Kidney (tissue), 14 donors: Measurements from ENCODE around the gene ZMYND10. TPM values are rescaled to one million over a fixed set of nuclear protein-coding genes. Genes with fewer than 3 reads are reported as not detected.
"Not testable (repeated sequence)": the region's sequence is repeated elsewhere in the genome, so short reads cannot be mapped to it uniquely, and the experiment has no call there.

Experiments used
- DNase-seq, 5 donors: peaks; one replicate each; pipeline ENCODE4 v3.0.0-alpha.2; 2013 to 2020
- FAIRE-seq: peaks from 2 replicates; lab custom pipeline; 2012; peaks lifted over from hg19 to GRCh38; lab: Jason Lieb, UNC
- H3K27ac ChIP-seq, 2 donors: one replicate each; pipeline ENCODE4 v1.7.0; 2013; ENCODE audit warnings: low read depth in 2 of 2, low read length in 2 of 2, inconsistent platforms in 1 of 2
- H3K27me3 ChIP-seq: one replicate; pipeline ENCODE4 v1.7.1; 2013; ENCODE audit warnings: low read length, inconsistent platforms; ENCODE audit not compliant: control insufficient read depth, insufficient read depth
- H3K36me3 ChIP-seq, 3 donors: one replicate each; pipeline versions ENCODE4 v1.7.0 to v1.7.1; 2013; ENCODE audit warnings: low read length in 3 of 3, control low read depth in 1 of 3, inconsistent platforms in 1 of 3; ENCODE audit not compliant: insufficient read depth in 3 of 3, control insufficient read depth in 2 of 3
- H3K4me1 ChIP-seq, 3 donors: one replicate each; pipeline versions ENCODE4 v1.7.0 to v1.7.1; 2013; ENCODE audit warnings: low read length in 3 of 3, inconsistent platforms in 1 of 3, low read depth in 1 of 3; ENCODE audit not compliant: control insufficient read depth in 2 of 3, insufficient read depth in 2 of 3
- H3K4me3 ChIP-seq, 3 donors: one replicate each; pipeline versions ENCODE4 v1.7.0 to v1.8.1; 2013; ENCODE audit warnings: low read length in 3 of 3, control low read depth in 1 of 3, inconsistent platforms in 1 of 3
- H3K9ac ChIP-seq, 3 donors: one replicate each; pipeline versions ENCODE4 v1.7.0 to v1.7.1; 2013; ENCODE audit warnings: low read length in 3 of 3, control low read depth in 1 of 3, inconsistent platforms in 1 of 3
- H3K9me3 ChIP-seq, 3 donors: one replicate each; pipeline versions ENCODE4 v1.7.0 to v1.7.1; 2013; ENCODE audit warnings: low read length in 3 of 3, control low read depth in 1 of 3, inconsistent platforms in 1 of 3; ENCODE audit not compliant: control insufficient read depth in 2 of 3, insufficient read depth in 1 of 3
- intact Hi-C: fragments of 100-400 bp; cut with DNase I; formaldehyde crosslinking; loops from one replicate; pipeline ENCODE4 v1.11.1; 2022
- polyA plus RNA-seq: library from polyadenylated mRNA; stranded (reverse); fragments of 350-450 nt; fragmentation: Illumina TruSeq; extraction: RNeasy Lipid Tissue Mini Kit (QIAGEN cat#74804); gene quantifications from one replicate; pipeline ENCODE4 v1.2.3, GENCODE V29; 2014; ENCODE audit warnings: low read depth, low replicate concordance; ENCODE audit not compliant: insufficient read depth
- total RNA-seq: library from RNA; stranded (reverse); fragmentation: NEBNext Ultra II Directional; extraction: Animal tissue kit (Norgen Biotek cat#: 25700); gene quantifications from one replicate; pipeline ENCODE4 v1.2.1, GENCODE V29; 2021
- TF ChIP-seq, protein P1 (sequence below): IDR thresholded peaks from 3 replicates; pipeline ENCODE4 v1.5.1; 2012; ENCODE audit warnings: mild to moderate bottlenecking, moderate library complexity, borderline replicate concordance; ENCODE audit not compliant: insufficient read depth; ENCODE audit errors: extremely low read depth
- donor health status: control.
- donor health status: control.
- donor health status: control.
- donor health status: control.
- donor health status: control.
- donor health status: DM: yes; HTN: yes; CAD: no.
- donor health status: Normal renal cell carcinoma (clear cell type).

The ZMYND10 gene
- total and polyA plus RNA-seq, 2 donors from 2014 or later = 10.0 to 14.2 TPM

GRCh38 chr3:50314816-50315215, 30.7 kb downstream of the ZMYND10 start:
- intact Hi-C loops = no loop called here
- peaks cover 6 to 18% (median 11%) of the 10 kb centered on the region in 3 donors for H3K36me3 ChIP-seq
- no peak overlapping the region for H3K9ac ChIP-seq
- TF ChIP-seq, protein P1, sequence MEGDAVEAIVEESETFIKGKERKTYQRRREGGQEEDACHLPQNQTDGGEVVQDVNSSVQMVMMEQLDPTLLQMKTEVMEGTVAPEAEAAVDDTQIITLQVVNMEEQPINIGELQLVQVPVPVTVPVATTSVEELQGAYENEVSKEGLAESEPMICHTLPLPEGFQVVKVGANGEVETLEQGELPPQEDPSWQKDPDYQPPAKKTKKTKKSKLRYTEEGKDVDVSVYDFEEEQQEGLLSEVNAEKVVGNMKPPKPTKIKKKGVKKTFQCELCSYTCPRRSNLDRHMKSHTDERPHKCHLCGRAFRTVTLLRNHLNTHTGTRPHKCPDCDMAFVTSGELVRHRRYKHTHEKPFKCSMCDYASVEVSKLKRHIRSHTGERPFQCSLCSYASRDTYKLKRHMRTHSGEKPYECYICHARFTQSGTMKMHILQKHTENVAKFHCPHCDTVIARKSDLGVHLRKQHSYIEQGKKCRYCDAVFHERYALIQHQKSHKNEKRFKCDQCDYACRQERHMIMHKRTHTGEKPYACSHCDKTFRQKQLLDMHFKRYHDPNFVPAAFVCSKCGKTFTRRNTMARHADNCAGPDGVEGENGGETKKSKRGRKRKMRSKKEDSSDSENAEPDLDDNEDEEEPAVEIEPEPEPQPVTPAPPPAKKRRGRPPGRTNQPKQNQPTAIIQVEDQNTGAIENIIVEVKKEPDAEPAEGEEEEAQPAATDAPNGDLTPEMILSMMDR = no peak
- no peak overlapping the region for H3K4me3 ChIP-seq
- H3K9me3 ChIP-seq = no peaks in the 10 kb centered on the region
- no peak overlapping the region for H3K27ac ChIP-seq
- H3K27me3 ChIP-seq = no peaks in the 10 kb centered on the region
- no peak for DNase-seq
- FAIRE-seq = no peak
- peaks cover 0 to 23% (median 11%) of the 10 kb centered on the region in 3 donors for H3K4me1 ChIP-seq

DNA sequence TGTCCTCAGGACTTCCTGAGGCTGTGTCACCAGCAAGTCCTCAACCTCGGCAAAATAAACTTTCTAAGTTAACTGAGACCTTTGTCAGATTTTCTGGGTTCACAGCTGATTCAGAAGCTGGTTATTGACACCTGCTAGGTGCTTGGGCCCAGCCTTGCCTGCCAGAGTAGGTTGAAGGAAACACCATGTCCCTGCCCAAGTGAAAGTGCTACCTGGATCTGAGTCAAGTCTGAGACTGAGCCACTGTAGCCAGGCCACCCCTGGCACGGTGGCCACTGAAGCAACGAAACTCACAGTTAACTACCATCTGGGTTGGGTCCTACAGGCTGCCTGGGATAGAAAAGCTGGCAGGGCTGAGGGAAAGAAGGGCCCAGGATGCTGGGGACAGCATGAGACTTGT, 31.2 kb downstream of the ZMYND10 start:
- H3K27me3 ChIP-seq = no peaks in the 10 kb centered on the region
- peaks cover 0 to 19% (median 6%) of the 10 kb centered on the region in 3 donors for H3K4me1 ChIP-seq
- TF ChIP-seq, protein P1 = no peak
- no peak overlapping the region for H3K4me3 ChIP-seq
- peaks cover 6 to 18% (median 9%) of the 10 kb centered on the region in 3 donors for H3K36me3 ChIP-seq
- FAIRE-seq (no peak), DNase-seq (no peak)
- H3K27ac ChIP-seq = no peak overlapping the region
- no peaks in the 10 kb centered on the region for H3K9me3 ChIP-seq
- intact Hi-C loops = no loop called here
- H3K9ac ChIP-seq = no peak overlapping the region

- H3K9me3 ChIP-seq, H3K9ac ChIP-seq, H3K36me3 ChIP-seq, FAIRE-seq, H3K4me1 ChIP-seq, H3K4me3 ChIP-seq, H3K27ac ChIP-seq, DNase-seq, intact Hi-C loops, H3K27me3 ChIP-seq: not testable (repeated sequence)
Observed at GRCh38 chr3:50312041-50312440, 33.5 kb downstream of the ZMYND10 start.

- no peak for FAIRE-seq
- Histone ChIP-seq H3K36me3 (peaks cover 0 to 6% (median 3%) of the 10 kb centered on the region in 3 donors), H3K9me3 (no peaks in the 10 kb centered on the region), H3K4me1 (peaks cover 4 to 30% (median 10%) of the 10 kb centered on the region in 3 donors), H3K27ac (no peak overlapping the region), H3K9ac (no peak overlapping the region), H3K4me3 (no peak overlapping the region), H3K27me3 (no peaks in the 10 kb centered on the region)
- TF ChIP-seq, protein P1 = no peak
- intact Hi-C loops = no loop called here
- no peak for DNase-seq
Observed at GRCh38 chr3:50304601-50305000, 40.9 kb downstream of the ZMYND10 start.
